Muscle of leg (tissue), 11 donors: ENCODE measurements around the gene KRTAP10-11. TPM values are rescaled to one million over a fixed set of nuclear protein-coding genes. Genes with fewer than 3 reads are reported as not detected.
"Not testable (repeated sequence)": the region's sequence is repeated elsewhere in the genome, so short reads cannot be mapped to it uniquely, and the experiment has no call there.

Experiments used
- DNase-seq: peaks from one replicate; pipeline ENCODE4 v3.0.0; 2013
- H3K27ac ChIP-seq: one replicate; pipeline ENCODE4 v1.5.1; 2013; ENCODE audit warnings: mild to moderate bottlenecking, low read length, control low read depth
- H3K27me3 ChIP-seq: one replicate; pipeline ENCODE4 v1.6.1; 2013; ENCODE audit warnings: low read length; ENCODE audit not compliant: control insufficient read depth, insufficient read depth
- H3K36me3 ChIP-seq: one replicate; pipeline ENCODE4 v1.6.1; 2013; ENCODE audit warnings: low read length; ENCODE audit not compliant: control insufficient read depth, insufficient read depth
- H3K4me1 ChIP-seq: one replicate; pipeline ENCODE4 v1.6.1; 2013; ENCODE audit warnings: low read length; ENCODE audit not compliant: control insufficient read depth, insufficient read depth
- H3K4me3 ChIP-seq: one replicate; pipeline ENCODE4 v1.5.1; 2013; ENCODE audit warnings: low read length, control low read depth
- H3K9me3 ChIP-seq: replicated peaks from 2 replicates; pipeline ENCODE4 v1.6.1; 2013; ENCODE audit warnings: low read depth, low read length; ENCODE audit not compliant: control insufficient read depth
- WGBS: methylation state at CpG from one replicate; pipeline ENCODE4 v1.1.5; 2013; ENCODE audit warnings: missing lambda C conversion rate; ENCODE audit not compliant: insufficient coverage; 5-methylcytosine and 5-hydroxymethylcytosine counted together
- polyA plus RNA-seq, 8 donors: library from polyadenylated mRNA; unstranded; fragments of 120-200 nt; gene quantifications; one replicate each; pipeline versions ENCODE4 v1.2.1 to v1.2.3, GENCODE V29; 2013; ENCODE audit warnings: inconsistent platforms in 1 of 8, low replicate concordance in 1 of 8; ENCODE audit not compliant: insufficient read length in 8 of 8, insufficient read depth in 1 of 8
- total RNA-seq: library from RNA; stranded (reverse); fragments of 120-200 nt; gene quantifications from one replicate; pipeline ENCODE4 v1.2.4, GENCODE V29; 2013

Gene KRTAP10-11
- total and polyA plus RNA-seq, 9 donors: not detected

- H3K4me1 ChIP-seq, H3K36me3 ChIP-seq, H3K27ac ChIP-seq, DNase-seq, H3K27me3 ChIP-seq, H3K4me3 ChIP-seq: not testable (repeated sequence)
- peaks cover 20% of the 10 kb centered on the region for H3K9me3 ChIP-seq
- 82% methylated on average over 13 of the region's 20 CpGs for WGBS
Measured at GRCh38 chr21:44627181-44627822, 18.9 kb upstream of the KRTAP10-11 start.

- H3K27ac ChIP-seq, DNase-seq, H3K27me3 ChIP-seq, H3K4me3 ChIP-seq, H3K4me1 ChIP-seq, H3K36me3 ChIP-seq: not testable (repeated sequence)
- H3K9me3 ChIP-seq: peaks cover 18% of the 10 kb centered on the region
- WGBS: 26% methylated on average over 14 of the region's 15 CpGs
Measured at GRCh38 chr21:44627831-44628233, 18.4 kb upstream of the KRTAP10-11 start.

GRCh38 chr21:44628707-44629391, 17.4 kb upstream of the KRTAP10-11 start:
- H3K27me3 ChIP-seq: peaks cover 6% of the 10 kb centered on the region
- H3K4me3 ChIP-seq: no peak overlapping the region
- H3K36me3 ChIP-seq: no peaks in the 10 kb centered on the region
- peaks cover 13% of the 10 kb centered on the region for H3K9me3 ChIP-seq
- WGBS: 58% methylated on average over 9 of the region's 18 CpGs
- peaks cover 3% of the 10 kb centered on the region for H3K4me1 ChIP-seq
- H3K27ac ChIP-seq: no peak overlapping the region
- no peak for DNase-seq

GRCh38 chr21:44630440-44630839, 15.8 kb upstream of the KRTAP10-11 start:
- Histone ChIP-seq H3K27me3 (peaks cover 6% of the 10 kb centered on the region), H3K36me3 (no peaks in the 10 kb centered on the region), H3K4me3 (no peak overlapping the region), H3K4me1 (peaks cover 3% of the 10 kb centered on the region), H3K27ac (no peak overlapping the region), H3K9me3 (peaks cover 7% of the 10 kb centered on the region)
- DNase-seq: no peak
- WGBS: 76% methylated on average over 2 of the region's 2 CpGs

GRCh38 chr21:44632067-44632466, 14.1 kb upstream of the KRTAP10-11 start:
- no peak overlapping the region for H3K4me3 ChIP-seq
- no CpG with 5 or more reads among the region's 1 CpG for WGBS
- H3K9me3 ChIP-seq: peaks cover 7% of the 10 kb centered on the region
- H3K4me1 ChIP-seq: peaks cover 3% of the 10 kb centered on the region
- H3K27ac ChIP-seq: no peak overlapping the region
- peaks cover 6% of the 10 kb centered on the region for H3K27me3 ChIP-seq
- no peak for DNase-seq
- no peaks in the 10 kb centered on the region for H3K36me3 ChIP-seq

GRCh38 chr21:44636209-44637017, 9.8 kb upstream of the KRTAP10-11 start:
- Histone ChIP-seq H3K27me3 (no peaks in the 10 kb centered on the region), H3K4me3 (no peak overlapping the region), H3K27ac (no peak overlapping the region), H3K9me3 (peaks cover 6% of the 10 kb centered on the region), H3K36me3 (no peaks in the 10 kb centered on the region), H3K4me1 (peaks cover 2% of the 10 kb centered on the region)
- no peak for DNase-seq
- WGBS: 72% methylated on average over 13 of the region's 15 CpGs

- Histone ChIP-seq H3K4me1 (peaks cover 2% of the 10 kb centered on the region), H3K36me3 (no peaks in the 10 kb centered on the region), H3K4me3 (no peak within 1 kb of the TSS), H3K27me3 (no peaks in the 10 kb centered on the region), H3K9me3 (peaks cover 2% of the 10 kb centered on the region), H3K27ac (no peak within 1 kb of the TSS)
- 61% methylated on average over 15 of the region's 21 CpGs for WGBS
- no peak for DNase-seq
Measured at GRCh38 chr21:44637018-44637850, 9.0 kb upstream of the KRTAP10-11 start, which contains the start of gene KRTAP10-10. KRTAP10-10 (plus strand) TSS chr21:44637356; CDS start chr21:44637418, 62 bp downstream.

GRCh38 chr21:44637851-44638348, 8.3 kb upstream of the KRTAP10-11 start:
- DNase-seq, H3K4me1 ChIP-seq, H3K9me3 ChIP-seq, H3K27me3 ChIP-seq, H3K27ac ChIP-seq, H3K4me3 ChIP-seq, H3K36me3 ChIP-seq: not testable (repeated sequence)
- 57% methylated on average over 3 of the region's 12 CpGs for WGBS

- H3K4me1 ChIP-seq, DNase-seq, H3K27ac ChIP-seq, H3K36me3 ChIP-seq, H3K4me3 ChIP-seq, H3K9me3 ChIP-seq, H3K27me3 ChIP-seq: not testable (repeated sequence)
- 89% methylated on average over 13 of the region's 21 CpGs for WGBS
Measured at GRCh38 chr21:44638506-44639330, 7.5 kb upstream of the KRTAP10-11 start.
